ENCODE measurements around the gene CNOT6L.
"Not testable (repeated sequence)": the region's sequence is repeated elsewhere in the genome, so short reads cannot be mapped to it uniquely, and the experiment has no call there.

CNOT6L gene

GRCh38 chr4:77819843-77820648, 878 bp upstream of the CNOT6L start:
- peak; percentile 93 to 94 for DNase-seq

- DNase-seq, result peak; percentile 85
These were observed 255 bp upstream of the CNOT6L start for GRCh38 chr4:77819404-77819842.

- peak; percentile 35 for DNase-seq
These were observed 1.0 kb downstream of the CNOT6L start for GRCh38 chr4:77818073-77818601.

- no peak for DNase-seq
These were observed 1.7 kb downstream of the CNOT6L start for GRCh38 chr4:77817304-77818072.

- no peak for DNase-seq
These were observed 2.6 kb downstream of the CNOT6L start for GRCh38 chr4:77816546-77816945.

- DNase-seq, result no peak
These were observed 3.5 kb downstream of the CNOT6L start for GRCh38 chr4:77815636-77816035.

- no peak for DNase-seq
These were observed 13.3 kb downstream of the CNOT6L start for GRCh38 chr4:77805840-77806239.

GRCh38 chr4:77804471-77804870, 14.7 kb downstream of the CNOT6L start:
- DNase-seq, result no peak

GRCh38 chr4:77802402-77802801, 16.8 kb downstream of the CNOT6L start:
- DNase-seq, result no peak

- DNase-seq, result no peak
These were observed 17.9 kb downstream of the CNOT6L start for GRCh38 chr4:77801260-77801608.

- no peak for DNase-seq
These were observed 18.5 kb downstream of the CNOT6L start for GRCh38 chr4:77800483-77801259.

GRCh38 chr4:77800077-77800476, 19.1 kb downstream of the CNOT6L start:
- DNase-seq, result no peak

- DNase-seq, result no peak
These were observed 20.8 kb downstream of the CNOT6L start for GRCh38 chr4:77798385-77798784.

- no peak for DNase-seq
These were observed 21.9 kb downstream of the CNOT6L start for GRCh38 chr4:77797239-77797638.

- DNase-seq, result no peak
These were observed 23.8 kb downstream of the CNOT6L start for GRCh38 chr4:77795326-77795725.

GRCh38 chr4:77790146-77790545, 29.0 kb downstream of the CNOT6L start:
- DNase-seq, result no peak

GRCh38 chr4:77788990-77789389, 30.2 kb downstream of the CNOT6L start:
- DNase-seq, result no peak

GRCh38 chr4:77787969-77788368, 31.2 kb downstream of the CNOT6L start:
- DNase-seq, result no peak

GRCh38 chr4:77785669-77786068, 33.5 kb downstream of the CNOT6L start:
- no peak for DNase-seq

- no peak for DNase-seq
These were observed 35.3 kb downstream of the CNOT6L start for GRCh38 chr4:77783895-77784294.

GRCh38 chr4:77782102-77782835, 36.9 kb downstream of the CNOT6L start:
- no peak for DNase-seq

GRCh38 chr4:77780762-77781161, 38.4 kb downstream of the CNOT6L start:
- not testable (repeated sequence) for DNase-seq
